Measurements from ENCODE around the gene ABCC10.

DNA sequence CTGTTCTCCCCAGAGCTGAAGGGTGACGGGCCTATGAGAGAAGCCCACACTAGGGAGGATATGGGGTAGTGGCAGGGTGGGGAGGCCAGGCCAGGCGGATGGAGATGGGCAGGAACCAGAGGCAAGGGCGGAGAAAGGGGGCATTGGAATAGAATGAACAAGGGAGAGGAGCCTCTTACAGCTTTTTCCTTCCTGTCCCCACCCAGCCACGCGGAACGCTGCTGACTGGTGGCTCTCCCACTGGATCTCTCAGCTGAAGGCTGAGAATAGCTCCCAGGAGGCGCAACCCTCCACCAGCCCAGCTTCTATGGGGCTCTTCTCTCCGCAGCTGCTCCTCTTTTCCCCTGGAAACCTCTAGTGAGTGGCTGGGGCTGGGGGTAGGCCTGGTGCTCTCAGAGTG, 17.2 kb downstream of the ABCC10 start:
- TF ChIP-seq CTCF (IDR thresholded peaks at IDR 0.05) (no peak), POLR2A (IDR thresholded peaks at IDR 0.05) (no peak)
